ENCODE measurements around the gene RBFOX1.

- no peak for TF ChIP-seq POLR2A (IDR thresholded peaks at IDR 0.05)
- TF ChIP-seq CTCF (IDR thresholded peaks at IDR 0.05): no peak
These were observed 185.5 kb downstream of the RBFOX1 start for GRCh38 chr16:7518158-7518557.
